CD4-positive, alpha-beta memory T cell (primary cell): ENCODE measurements around the gene RNF215. TPM values are rescaled to one million over a fixed set of nuclear protein-coding genes. Genes with fewer than 3 reads are reported as not detected.
"Not testable (repeated sequence)": the region's sequence is repeated elsewhere in the genome, so short reads cannot be mapped to it uniquely, and the experiment has no call there.

Experiments
- CTCF ChIA-PET: fragments of 350-600 bp; sonication (Branson Sonifier 250); formaldehyde crosslinking; loops from one replicate; lab custom pipeline; 2021; ENCODE audit warnings: inconsistent platforms; ENCODE audit not compliant: partially characterized antibody; lab: Charles Lee
- POLR2A ChIA-PET: fragments of 350-600 bp; sonication (Branson Sonifier 250); formaldehyde crosslinking; loops from one replicate; lab custom pipeline; 2021; ENCODE audit not compliant: partially characterized antibody; lab: Charles Lee
- DNase-seq, 5 donors: peaks; one replicate each; pipeline versions ENCODE4 v3.0.0 to v3.0.0-alpha.2; 2020 to 2022; ENCODE audit warnings: mixed read lengths in 1 of 5
- H3K27ac ChIP-seq: one replicate; pipeline ENCODE4 v1.7.0; 2013; ENCODE audit warnings: low read depth, low read length
- H3K27me3 ChIP-seq: 2 replicates; pipeline ENCODE4 v1.7.0; 2013; ENCODE audit warnings: mild to moderate bottlenecking, low read length, moderate library complexity; ENCODE audit not compliant: insufficient read depth
- H3K36me3 ChIP-seq: 2 replicates; pipeline ENCODE4 v1.7.0; 2013; ENCODE audit warnings: mild to moderate bottlenecking, low read length, moderate library complexity; ENCODE audit not compliant: insufficient read depth
- H3K4me1 ChIP-seq: 2 replicates; pipeline ENCODE4 v1.7.0; 2013; ENCODE audit warnings: mild to moderate bottlenecking, low read length, moderate library complexity; ENCODE audit not compliant: insufficient read depth
- H3K4me3 ChIP-seq, 2 donors: one replicate each; pipeline ENCODE4 v1.7.0; 2013; ENCODE audit warnings: low read length in 2 of 2, mild to moderate bottlenecking in 1 of 2
- H3K9me3 ChIP-seq, 2 donors: one replicate each; pipeline ENCODE4 v1.7.0; 2013; ENCODE audit warnings: low read length in 2 of 2, control low read depth in 1 of 2; ENCODE audit not compliant: control insufficient read depth in 1 of 2
- H3K27ac Mint-ChIP-seq, 7 donors: one replicate each; pipeline ENCODE4 v1.8.0; 2020 to 2021; ENCODE audit warnings: mixed read lengths in 7 of 7, mild to moderate bottlenecking in 6 of 7, inconsistent platforms in 3 of 7, moderate library complexity in 3 of 7
- H3K27me3 Mint-ChIP-seq, 2 donors: one replicate each; pipeline ENCODE4 v1.8.0; 2020 to 2021; ENCODE audit warnings: mixed read lengths in 2 of 2
- H3K36me3 Mint-ChIP-seq, 2 donors: one replicate each; pipeline ENCODE4 v1.8.0; 2020 to 2021; ENCODE audit warnings: mixed read lengths in 2 of 2, inconsistent platforms in 1 of 2, mild to moderate bottlenecking in 1 of 2
- H3K4me1 Mint-ChIP-seq, 4 donors: one replicate each; pipeline ENCODE4 v1.8.0; 2020 to 2021; ENCODE audit warnings: mixed read lengths in 4 of 4, mild to moderate bottlenecking in 1 of 4
- H3K4me3 Mint-ChIP-seq, 8 donors: one replicate each; pipeline ENCODE4 v1.8.0; 2020 to 2021; ENCODE audit warnings: mixed read lengths in 8 of 8, mild to moderate bottlenecking in 7 of 8, moderate library complexity in 6 of 8, inconsistent platforms in 3 of 8
- H3K9me3 Mint-ChIP-seq, 8 donors: one replicate each; pipeline ENCODE4 v1.8.0; 2020 to 2021; ENCODE audit warnings: mixed read lengths in 8 of 8, mild to moderate bottlenecking in 5 of 8, inconsistent platforms in 3 of 8, moderate library complexity in 1 of 8
- intact Hi-C: fragments of 100-400 bp; cut with micrococcal nuclease; formaldehyde crosslinking; loops from one replicate; pipeline ENCODE4 v1.15.1; 2023
- polyA plus RNA-seq, 2 donors: library from polyadenylated mRNA; unstranded; fragments of 300-500 nt; fragmentation: Illumina TruSeq; gene quantifications; one replicate each; pipeline ENCODE4 v1.2.3, GENCODE V29; 2021
- total RNA-seq, 2 experiments: library from RNA; stranded (reverse); gene quantifications; one replicate each; pipeline ENCODE4 v1.2.3, GENCODE V29; 2021

RNF215 gene
- total and polyA plus RNA-seq, 4 experiments from 2014 or later: 0.29 to 6.6 (median 3.3) TPM

GRCh38 chr22:30348404-30348803 lies 38.8 kb downstream of the RNF215 start:
- H3K27ac ChIP-seq: no peak overlapping the region
- peaks cover 74% of the 10 kb centered on the region for H3K36me3 ChIP-seq
- peaks cover 79% of the 10 kb centered on the region for H3K4me1 ChIP-seq
- Mint-ChIP-seq H3K36me3 (peaks cover 61 to 85% of the 10 kb centered on the region in 2 donors), H3K4me3 (peak overlapping the region in 3 of 8 donors; percentile 39 to 65 (median 55)), H3K9me3 (no peaks in the 10 kb centered on the region), H3K27ac (peak overlapping the region; percentile 22 to 92 (median 66)), H3K4me1 (peaks cover 34 to 84% (median 56%) of the 10 kb centered on the region in 4 donors), H3K27me3 (no peaks in the 10 kb centered on the region)
- no peak overlapping the region for H3K4me3 ChIP-seq
- intact Hi-C loops: no loop called here
- CTCF ChIA-PET: interaction anchor here (3.6 kb wide), 1 partner anchor 60 kb away, joined by 19 read pairs; the partner anchor contains the start of gene CASTOR1
- no peaks in the 10 kb centered on the region for H3K27me3 ChIP-seq
- POLR2A ChIA-PET: interaction anchor here (1.0 to 3.4 kb wide), 5 partner anchors 8 to 59 kb away, joined by 3 to 13 read pairs (median 6); partner anchors contain the start of genes CASTOR1, CCDC157, SF3A1 and TBC1D10A
- no peaks in the 10 kb centered on the region for H3K9me3 ChIP-seq
- no peak for DNase-seq

DNA sequence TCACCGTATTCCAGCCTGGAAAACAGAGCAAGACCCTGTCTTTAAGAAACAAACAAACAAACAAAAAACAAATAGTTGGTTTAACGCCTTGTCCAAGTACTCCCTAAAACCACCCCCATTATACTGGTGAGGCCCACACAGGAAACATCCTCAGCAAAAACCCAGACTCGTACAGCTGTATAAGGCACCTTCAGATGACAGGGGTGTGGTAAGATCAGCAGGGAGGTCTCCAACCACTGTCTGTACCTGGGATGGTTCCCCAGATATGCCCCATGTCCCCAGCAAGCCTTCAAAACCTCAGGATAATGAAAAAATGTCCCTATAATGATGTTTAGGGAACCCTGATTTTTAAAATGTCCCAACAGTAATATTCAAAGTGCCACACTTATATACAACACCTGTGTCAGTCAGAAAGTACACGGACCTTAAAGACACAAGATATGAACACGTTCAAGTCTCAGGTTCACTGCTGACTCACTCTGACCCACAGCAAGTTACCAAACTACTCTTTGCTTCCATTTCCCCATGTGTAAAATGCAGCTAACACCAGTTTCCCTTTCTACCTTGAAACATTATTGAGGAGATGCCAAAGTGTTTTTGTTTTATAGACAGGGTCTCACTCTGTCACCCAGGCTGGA lies 39.8 kb downstream of the RNF215 start:
- H3K27me3 Mint-ChIP-seq: no peaks in the 10 kb centered on the region
- H3K36me3 ChIP-seq: peaks cover 78% of the 10 kb centered on the region
- H3K4me1 Mint-ChIP-seq: peaks cover 37 to 74% (median 51%) of the 10 kb centered on the region in 4 donors
- DNase-seq: no peak
- ChIA-PET POLR2A (interaction anchor here (1.0 to 3.4 kb wide), 9 partner anchors 9 to 58 kb away, joined by 3 to 13 read pairs (median 6); partner anchors contain the start of genes CASTOR1, CCDC157, RNF215 and SF3A1), CTCF (interaction anchor here (0.9 to 2.2 kb wide), 3 partner anchors 22 to 84 kb away, joined by 4 to 12 read pairs (median 4); no protein-coding TSS in a partner anchor)
- H3K4me3 Mint-ChIP-seq: peak overlapping the region in 6 of 8 donors; percentile 4 to 70 (median 37)
- H3K27me3 ChIP-seq: no peaks in the 10 kb centered on the region
- H3K9me3 Mint-ChIP-seq: no peaks in the 10 kb centered on the region
- H3K4me1 ChIP-seq: peaks cover 71% of the 10 kb centered on the region
- peak overlapping the region; percentile 17 to 88 (median 82) for H3K27ac Mint-ChIP-seq
- intact Hi-C loops: no loop called here
- no peaks in the 10 kb centered on the region for H3K9me3 ChIP-seq
- H3K27ac ChIP-seq: no peak overlapping the region
- peaks cover 66 to 87% of the 10 kb centered on the region in 2 donors for H3K36me3 Mint-ChIP-seq
- no peak overlapping the region for H3K4me3 ChIP-seq

DNA sequence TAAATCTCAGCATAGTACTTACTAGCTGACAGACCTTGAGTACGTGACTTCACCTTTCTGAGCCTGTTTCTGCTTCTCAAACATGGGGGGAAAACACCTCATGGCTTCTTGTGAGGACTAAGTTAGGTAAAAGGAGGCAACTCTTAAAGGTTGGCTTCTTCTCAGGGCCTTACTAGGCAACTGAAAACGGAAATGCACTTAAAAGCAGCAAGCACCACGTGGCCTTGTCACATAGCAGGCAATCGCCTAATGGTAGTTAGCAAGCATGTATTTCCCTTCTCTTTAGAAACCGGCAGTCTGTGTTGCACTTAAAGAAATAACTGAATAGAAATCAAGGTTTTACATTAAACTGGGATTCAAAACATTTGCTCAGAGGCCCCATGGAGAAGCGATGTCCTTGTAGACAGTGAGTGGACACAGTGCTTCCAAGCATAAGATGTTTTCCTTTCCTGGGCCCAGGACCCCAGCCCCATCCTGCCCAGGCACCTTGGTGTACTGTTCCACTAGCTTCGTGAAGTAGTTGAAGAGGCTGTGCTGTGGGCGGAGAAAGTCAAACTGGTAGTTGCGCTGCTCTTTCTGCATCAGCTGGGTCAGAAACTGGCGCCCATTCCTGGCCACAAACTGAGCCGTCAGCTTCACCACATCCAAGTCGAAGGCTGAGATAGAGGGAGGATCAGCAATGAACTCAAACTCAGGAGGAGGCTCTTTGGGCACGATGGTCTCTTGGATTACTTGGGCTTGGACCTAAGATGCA lies 42.6 kb downstream of the RNF215 start:
- no peaks in the 10 kb centered on the region for H3K9me3 ChIP-seq
- H3K4me1 ChIP-seq: peaks cover 50% of the 10 kb centered on the region
- Mint-ChIP-seq H3K9me3 (no peaks in the 10 kb centered on the region), H3K27me3 (no peaks in the 10 kb centered on the region), H3K36me3 (peaks cover 70 to 88% of the 10 kb centered on the region in 2 donors), H3K4me3 (peak overlapping the region in 6 of 8 donors; percentile 11 to 60 (median 34)), H3K27ac (peak overlapping the region; percentile 57 to 87 (median 69)), H3K4me1 (peaks cover 25 to 48% (median 33%) of the 10 kb centered on the region in 4 donors)
- H3K27me3 ChIP-seq: no peaks in the 10 kb centered on the region
- intact Hi-C loops: no loop called here
- peak in 4 of 5 donors; percentile 17 to 36 (median 25) for DNase-seq
- ChIA-PET POLR2A (interaction anchor here (1.1 to 3.3 kb wide), 3 partner anchors 17 to 47 kb away, joined by 3 to 21 read pairs (median 4); partner anchors contain the start of gene TBC1D10A), CTCF (interaction anchor here (2.1 kb wide), 1 partner anchor 59 kb away, joined by 4 read pairs; no protein-coding TSS in a partner anchor)
- H3K27ac ChIP-seq: peak overlapping the region; percentile 23
- H3K4me3 ChIP-seq: no peak overlapping the region
- peaks cover 82% of the 10 kb centered on the region for H3K36me3 ChIP-seq

- Mint-ChIP-seq H3K27me3 (no peaks in the 10 kb centered on the region), H3K4me3 (no peak overlapping the region), H3K4me1 (peaks cover 12 to 18% (median 16%) of the 10 kb centered on the region in 4 donors), H3K9me3 (no peaks in the 10 kb centered on the region), H3K27ac (no peak overlapping the region), H3K36me3 (peaks cover 84 to 95% of the 10 kb centered on the region in 2 donors)
- Histone ChIP-seq H3K27me3 (no peaks in the 10 kb centered on the region), H3K4me1 (peaks cover 22% of the 10 kb centered on the region), H3K36me3 (peaks cover 98% of the 10 kb centered on the region), H3K9me3 (no peaks in the 10 kb centered on the region), H3K4me3 (no peak overlapping the region), H3K27ac (no peak overlapping the region)
- ChIA-PET POLR2A (interaction anchor here (1.0 to 2.7 kb wide), 5 partner anchors 8 to 50 kb away, joined by 3 to 11 read pairs (median 4); partner anchors contain the start of genes CCDC157 and SF3A1), CTCF (interaction anchor here (1.1 to 3.4 kb wide), 2 partner anchors 53 to 233 kb away, joined by 3 to 17 read pairs; no protein-coding TSS in a partner anchor)
- intact Hi-C loops: no loop called here
- no peak for DNase-seq
Measured at GRCh38 chr22:30340911-30341685, 46.1 kb downstream of the RNF215 start.

DNA sequence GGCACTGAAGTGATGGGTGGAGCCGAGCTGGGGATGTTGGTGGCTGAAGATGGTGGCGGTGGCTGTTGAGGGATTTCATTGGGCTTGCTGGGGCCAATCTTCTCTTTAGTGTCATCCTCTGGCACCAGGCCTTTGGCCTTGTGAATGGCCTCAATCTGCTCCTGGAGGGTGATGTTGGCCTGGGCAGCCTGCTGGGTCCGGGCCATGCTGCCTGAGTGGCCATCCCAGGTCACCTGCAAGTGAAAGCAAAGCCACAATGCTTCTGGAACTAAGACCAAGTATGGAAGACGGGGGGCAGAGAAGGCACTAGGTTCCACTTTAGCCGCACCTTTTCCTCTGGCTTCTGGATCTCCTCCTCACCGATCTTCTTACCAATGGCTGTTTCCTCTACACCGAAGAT lies 48.4 kb downstream of the RNF215 start:
- CTCF ChIA-PET: interaction anchor here (1.4 to 1.5 kb wide), 2 partner anchors 15 to 75 kb away, joined by 3 read pairs; no protein-coding TSS in a partner anchor
- intact Hi-C loops: no loop called here
- Mint-ChIP-seq H3K36me3 (peaks cover 82 to 97% of the 10 kb centered on the region in 2 donors), H3K27ac (peak overlapping the region in 1 of 7 donors; percentile 30), H3K9me3 (no peaks in the 10 kb centered on the region), H3K4me1 (peaks cover 3 to 10% (median 6%) of the 10 kb centered on the region in 4 donors), H3K4me3 (no peak overlapping the region), H3K27me3 (no peaks in the 10 kb centered on the region)
- H3K9me3 ChIP-seq: no peaks in the 10 kb centered on the region
- H3K4me3 ChIP-seq: no peak overlapping the region
- no peak for DNase-seq
- H3K4me1 ChIP-seq: peaks cover 2% of the 10 kb centered on the region
- POLR2A ChIA-PET: interaction anchor here (1.0 kb wide), 1 partner anchor 144 kb away, joined by 3 read pairs; no protein-coding TSS in a partner anchor
- no peak overlapping the region for H3K27ac ChIP-seq
- peaks cover 98% of the 10 kb centered on the region for H3K36me3 ChIP-seq
- no peaks in the 10 kb centered on the region for H3K27me3 ChIP-seq

DNA sequence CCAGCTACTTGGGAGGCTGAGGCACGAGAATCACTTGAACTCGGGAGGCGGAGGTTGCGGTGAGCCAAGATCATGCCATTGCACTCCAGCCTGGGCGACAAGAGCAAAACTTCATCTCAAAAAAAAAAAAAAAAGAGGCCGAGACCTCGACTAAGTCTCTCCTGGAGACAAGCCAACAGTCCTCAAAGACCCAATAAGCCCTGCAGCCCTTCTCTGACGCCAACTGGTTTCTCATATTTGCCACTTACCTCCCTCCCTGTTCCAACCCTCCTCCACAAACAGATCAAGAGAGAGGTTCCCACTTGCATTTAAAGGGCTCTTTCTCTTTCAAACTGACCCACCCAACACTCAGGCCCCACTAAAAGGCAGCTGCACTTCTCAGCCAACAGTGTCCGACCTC lies 48.9 kb downstream of the RNF215 start:
- H3K27me3 Mint-ChIP-seq, DNase-seq, H3K4me3 ChIP-seq, H3K4me1 ChIP-seq, intact Hi-C loops, H3K9me3 Mint-ChIP-seq, H3K27ac ChIP-seq, H3K9me3 ChIP-seq, H3K27me3 ChIP-seq, H3K4me3 Mint-ChIP-seq: not testable (repeated sequence)
- H3K36me3 Mint-ChIP-seq: peaks cover 82 to 97% of the 10 kb centered on the region in 2 donors
- H3K27ac Mint-ChIP-seq: peak overlapping the region in 1 of 7 donors; percentile 30
- H3K36me3 ChIP-seq: peaks cover 98% of the 10 kb centered on the region
- peaks cover 3 to 15% (median 6%) of the 10 kb centered on the region in 4 donors for H3K4me1 Mint-ChIP-seq
- CTCF ChIA-PET: interaction anchor here (1.4 to 1.5 kb wide), 2 partner anchors 15 to 75 kb away, joined by 3 read pairs; no protein-coding TSS in a partner anchor
- POLR2A ChIA-PET: interaction anchor here (1.0 kb wide), 1 partner anchor 143 kb away, joined by 3 read pairs; no protein-coding TSS in a partner anchor
